Measurements from ENCODE around the gene SELENOV. TPM values are rescaled to one million over a fixed set of nuclear protein-coding genes. Genes with fewer than 3 reads are reported as not detected.

SELENOV gene
- polyA plus RNA-seq, 3 donors: not detected

GRCh38 chr19:39532233-39533002, 17.5 kb downstream of the SELENOV start, which contains the start of gene EID2B:
TSS of gene EID2B (minus strand) at chr19:39532852. CDS start at chr19:39532802, 50 bp downstream.
- peak; percentile 98 for TF ChIP-seq CTCF (IDR thresholded peaks at IDR 0.05)
- H2AFZ ChIP-seq (ENCODE audit: insufficient read depth, low read depth, low read length, poor library complexity, severe bottlenecking): peak within 1 kb of the TSS; percentile 97
- DNase-seq: peak; percentile 96 to 99 (median 96)
- H3K9ac ChIP-seq (ENCODE audit: insufficient read depth, low read length, poor library complexity, severe bottlenecking): peak within 1 kb of the TSS; percentile 83
- peaks cover 8 to 11% of the 10 kb centered on the region in 2 donors for H3K4me1 ChIP-seq (ENCODE audit: control insufficient read depth in 1 of 2, insufficient read depth in 2 of 2, low read length in 2 of 2)
- no peaks in the 10 kb centered on the region for H3K36me3 ChIP-seq (replicated peaks in 1 of 2; ENCODE audit: control insufficient read depth in 1 of 2, insufficient read depth in 2 of 2, low read length in 2 of 2)
- peaks cover 2 to 6% of the 10 kb centered on the region in 2 donors for H3K36me3 Mint-ChIP-seq
- H3K4me3 ChIP-seq (replicated peaks in 1 of 3; ENCODE audit: low read depth in 2 of 3, low read length in 3 of 3): peak within 1 kb of the TSS; percentile 68 to 92 (median 77)
- peak within 1 kb of the TSS; percentile 41 to 84 for H3K27ac ChIP-seq (ENCODE audit: low read depth in 1 of 2, low read length in 2 of 2)
- H3K4me3 Mint-ChIP-seq: peak within 1 kb of the TSS; percentile 93 to 95
- no peaks in the 10 kb centered on the region for H3K9me3 ChIP-seq (replicated peaks in 1 of 2; ENCODE audit: control insufficient read depth in 1 of 2, insufficient read depth in 1 of 2, low read length in 2 of 2)
- H3K27me3 ChIP-seq (ENCODE audit: control insufficient read depth in 2 of 2, insufficient read depth in 2 of 2, low read length in 2 of 2): no peaks in the 10 kb centered on the region
- intact Hi-C loops (cut with micrococcal nuclease): loop anchor here (5.0 to 10.0 kb wide), 7 partner anchors 50 to 190 kb away; partner anchors contain the start of genes MED29 (in 2 of the 2), PAF1 (in 2 of the 2), RPS16 (in 1 of the 2) and SAMD4B (in 1 of the 2)
- peaks cover 0 to 2% (median 0%) of the 10 kb centered on the region in 3 donors for H3K27me3 Mint-ChIP-seq (ENCODE audit: low read depth in 3 of 3)
- under 1% methylated on average over 65 of the region's 65 CpGs for WGBS (ENCODE audit: insufficient coverage)
- H3K79me2 ChIP-seq (ENCODE audit: insufficient read depth, low read length): peaks cover 19% of the 10 kb centered on the region
- peak within 1 kb of the TSS; percentile 76 to 92 (median 88) for H3K27ac Mint-ChIP-seq
- peak within 1 kb of the TSS; percentile 87 for H3K4me2 ChIP-seq (replicated peaks; ENCODE audit: extremely low read depth, low read length, poor library complexity, severe bottlenecking)
- H3K4me1 Mint-ChIP-seq: peaks cover 11% of the 10 kb centered on the region
- peaks cover 0 to 2% (median 0%) of the 10 kb centered on the region in 7 donors for H3K9me3 Mint-ChIP-seq
- H4K20me1 ChIP-seq (ENCODE audit: insufficient read depth, low read length): no peaks in the 10 kb centered on the region

- Histone ChIP-seq H3K4me1 (ENCODE audit: control insufficient read depth in 1 of 2, insufficient read depth in 2 of 2, low read length in 2 of 2) (peaks cover 8 to 11% of the 10 kb centered on the region in 2 donors), H4K20me1 (ENCODE audit: insufficient read depth, low read length) (no peaks in the 10 kb centered on the region), H3K36me3 (replicated peaks in 1 of 2; ENCODE audit: control insufficient read depth in 1 of 2, insufficient read depth in 2 of 2, low read length in 2 of 2) (no peaks in the 10 kb centered on the region), H3K27ac (ENCODE audit: low read depth in 1 of 2, low read length in 2 of 2) (no peak overlapping the region), H3K4me3 (replicated peaks in 1 of 3; ENCODE audit: low read depth in 2 of 3, low read length in 3 of 3) (peak overlapping the region in 1 of 3 experiments; percentile 92), H3K79me2 (ENCODE audit: insufficient read depth, low read length) (peaks cover 25% of the 10 kb centered on the region), H3K9me3 (replicated peaks in 1 of 2; ENCODE audit: control insufficient read depth in 1 of 2, insufficient read depth in 1 of 2, low read length in 2 of 2) (no peaks in the 10 kb centered on the region), H2AFZ (ENCODE audit: insufficient read depth, low read depth, low read length, poor library complexity, severe bottlenecking) (peak overlapping the region; percentile 97), H3K4me2 (replicated peaks; ENCODE audit: extremely low read depth, low read length, poor library complexity, severe bottlenecking) (peak overlapping the region; percentile 87), H3K27me3 (ENCODE audit: control insufficient read depth in 2 of 2, insufficient read depth in 2 of 2, low read length in 2 of 2) (no peaks in the 10 kb centered on the region), H3K9ac (ENCODE audit: insufficient read depth, low read length, poor library complexity, severe bottlenecking) (no peak overlapping the region)
- no peak for DNase-seq
- intact Hi-C loops (cut with micrococcal nuclease): loop anchor here (5.0 to 10.0 kb wide), 7 partner anchors 51 to 191 kb away; partner anchors contain the start of genes MED29 (in 2 of the 2), PAF1 (in 2 of the 2), RPS16 (in 1 of the 2) and SAMD4B (in 1 of the 2)
- peak; percentile 68 for TF ChIP-seq CTCF (IDR thresholded peaks at IDR 0.05)
- H3K27ac Mint-ChIP-seq: no peak overlapping the region
- H3K9me3 Mint-ChIP-seq: peaks cover 0 to 2% (median 0%) of the 10 kb centered on the region in 7 donors
- H3K36me3 Mint-ChIP-seq: peaks cover 3 to 5% of the 10 kb centered on the region in 2 donors
- 75% methylated on average over 2 of the region's 12 CpGs for WGBS (ENCODE audit: insufficient coverage)
- H3K4me3 Mint-ChIP-seq: peak overlapping the region in 1 of 2 donors; percentile 93
- peaks cover 0 to 2% (median 0%) of the 10 kb centered on the region in 3 donors for H3K27me3 Mint-ChIP-seq (ENCODE audit: low read depth in 3 of 3)
- peaks cover 13% of the 10 kb centered on the region for H3K4me1 Mint-ChIP-seq
Measured at GRCh38 chr19:39533003-39533512, 18.1 kb downstream of the SELENOV start.
